ENCODE measurements around the gene RPS29.
A peak's percentile ranks its signal among the peaks of the same experiment; 100 is the strongest.
"Not testable (repeated sequence)": the region's sequence is repeated elsewhere in the genome, so short reads cannot be mapped to it uniquely, and the experiment has no call there.

The RPS29 gene

GRCh38 chr14:49585803-49586672 lies at the start of gene RPS29:
TSS of gene RPS29 (minus strand) at chr14:49586380. CDS start at chr14:49586346, 34 bp downstream.
- DNase-seq (ENCODE audit: low spot score) = peak; percentile 99
- Mint-ChIP-seq H3K4me3 (peak within 1 kb of the TSS; percentile 88), H3K27me3 (ENCODE audit: low read depth) (peaks cover 5% of the 10 kb centered on the region), H3K4me1 (ENCODE audit: low read depth) (peaks cover 43% of the 10 kb centered on the region), H3K36me3 (ENCODE audit: low read depth) (peaks cover 49% of the 10 kb centered on the region), H3K27ac (peak within 1 kb of the TSS; percentile 89), H3K9me3 (no peaks in the 10 kb centered on the region)

- no peaks in the 10 kb centered on the region for H3K9me3 Mint-ChIP-seq
- H3K27me3 Mint-ChIP-seq (ENCODE audit: low read depth) = no peaks in the 10 kb centered on the region
- H3K36me3 Mint-ChIP-seq (ENCODE audit: low read depth) = peaks cover 27% of the 10 kb centered on the region
- peak within 1 kb of the TSS; percentile 98 for H3K27ac Mint-ChIP-seq
- H3K4me1 Mint-ChIP-seq (ENCODE audit: low read depth) = peaks cover 28% of the 10 kb centered on the region
- peak within 1 kb of the TSS; percentile 99 for H3K4me3 Mint-ChIP-seq
- DNase-seq (ENCODE audit: low spot score) = peak; percentile 62
Observed at GRCh38 chr14:49634547-49635334, 48.6 kb upstream of the RPS29 start, which contains the start of gene DNAAF2. TSS of gene DNAAF2 (minus strand) at chr14:49635244. CDS start at chr14:49635149, 95 bp downstream.

GRCh38 chr14:49633640-49634546 lies 47.7 kb upstream of the RPS29 start:
- peak; percentile 95 for DNase-seq (ENCODE audit: low spot score)
- Mint-ChIP-seq H3K27ac (peak overlapping the region; percentile 94), H3K4me1 (ENCODE audit: low read depth) (peaks cover 27% of the 10 kb centered on the region), H3K36me3 (ENCODE audit: low read depth) (peaks cover 23% of the 10 kb centered on the region), H3K9me3 (no peaks in the 10 kb centered on the region), H3K27me3 (ENCODE audit: low read depth) (no peaks in the 10 kb centered on the region), H3K4me3 (peak overlapping the region; percentile 99)

DNA sequence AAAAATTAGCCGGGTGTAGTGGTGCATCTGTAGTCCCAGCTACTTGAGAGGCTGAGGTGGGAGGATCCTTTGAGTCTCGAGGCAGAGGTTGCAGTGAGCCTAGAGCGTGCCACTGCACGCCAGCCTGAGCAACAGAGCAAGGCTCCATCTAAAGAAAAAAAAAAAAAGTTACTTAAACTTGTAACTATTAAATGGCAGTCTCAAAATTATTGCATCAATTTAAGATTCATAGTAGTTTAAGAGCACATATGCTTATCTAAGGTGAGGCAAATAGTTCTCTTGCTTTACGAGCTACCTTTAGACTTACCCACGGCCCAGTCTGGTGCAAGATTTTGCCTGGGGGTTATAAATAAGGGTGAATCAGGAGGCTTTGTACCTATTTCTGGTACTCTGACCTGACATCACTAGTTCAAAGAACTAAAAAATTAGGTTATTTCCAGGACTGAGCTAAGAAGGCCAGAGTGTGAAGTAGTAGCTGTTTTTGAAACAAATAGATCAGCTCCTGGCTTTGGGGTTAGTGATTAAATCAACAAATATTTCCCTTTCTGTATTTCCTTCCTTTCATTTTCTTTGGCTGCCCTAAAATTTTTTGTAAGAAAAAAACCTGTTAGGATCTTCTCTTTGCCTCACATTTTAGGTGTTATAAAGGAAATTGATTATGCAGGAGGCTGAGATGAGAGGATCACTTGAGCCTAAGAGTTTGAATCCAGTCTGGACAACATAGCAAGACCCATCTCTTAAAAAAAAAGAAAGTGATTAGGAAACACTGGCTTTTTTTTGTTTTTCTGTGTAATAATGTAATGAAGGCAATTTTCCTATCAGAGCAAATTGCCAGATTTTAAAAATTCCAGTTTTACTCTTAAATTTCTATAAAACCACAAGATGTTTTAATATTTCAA lies 38.0 kb upstream of the RPS29 start:
- Mint-ChIP-seq H3K36me3 (ENCODE audit: low read depth) (peaks cover 55% of the 10 kb centered on the region), H3K4me1 (ENCODE audit: low read depth) (peaks cover 38% of the 10 kb centered on the region), H3K4me3 (peak overlapping the region; percentile 98), H3K9me3 (no peaks in the 10 kb centered on the region), H3K27me3 (ENCODE audit: low read depth) (no peaks in the 10 kb centered on the region), H3K27ac (peak overlapping the region; percentile 73)
- DNase-seq (ENCODE audit: low spot score) = no peak

GRCh38 chr14:49623387-49623786 lies 37.2 kb upstream of the RPS29 start:
- peaks cover 63% of the 10 kb centered on the region for H3K36me3 Mint-ChIP-seq (ENCODE audit: low read depth)
- peak overlapping the region; percentile 98 for H3K4me3 Mint-ChIP-seq
- DNase-seq (ENCODE audit: low spot score) = no peak
- no peaks in the 10 kb centered on the region for H3K9me3 Mint-ChIP-seq
- H3K4me1 Mint-ChIP-seq (ENCODE audit: low read depth) = peaks cover 43% of the 10 kb centered on the region
- H3K27me3 Mint-ChIP-seq (ENCODE audit: low read depth) = no peaks in the 10 kb centered on the region
- peak overlapping the region; percentile 73 for H3K27ac Mint-ChIP-seq

DNA sequence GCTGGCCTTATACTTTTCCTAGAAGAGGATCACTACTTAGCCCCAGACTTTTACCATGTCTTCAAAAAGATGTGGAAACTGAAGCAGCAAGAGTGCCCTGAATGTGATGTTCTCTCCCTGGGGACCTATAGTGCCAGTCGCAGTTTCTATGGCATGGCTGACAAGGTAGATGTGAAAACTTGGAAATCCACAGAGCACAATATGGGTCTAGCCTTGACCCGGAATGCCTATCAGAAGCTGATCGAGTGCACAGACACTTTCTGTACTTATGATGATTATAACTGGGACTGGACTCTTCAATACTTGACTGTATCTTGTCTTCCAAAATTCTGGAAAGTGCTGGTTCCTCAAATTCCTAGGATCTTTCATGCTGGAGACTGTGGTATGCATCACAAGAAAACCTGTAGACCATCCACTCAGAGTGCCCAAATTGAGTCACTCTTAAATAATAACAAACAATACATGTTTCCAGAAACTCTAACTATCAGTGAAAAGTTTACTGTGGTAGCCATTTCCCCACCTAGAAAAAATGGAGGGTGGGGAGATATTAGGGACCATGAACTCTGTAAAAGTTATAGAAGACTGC lies 35.9 kb upstream of the RPS29 start:
- Mint-ChIP-seq H3K27me3 (ENCODE audit: low read depth) (no peaks in the 10 kb centered on the region), H3K27ac (peak overlapping the region; percentile 76), H3K4me1 (ENCODE audit: low read depth) (peaks cover 48% of the 10 kb centered on the region), H3K36me3 (ENCODE audit: low read depth) (peaks cover 68% of the 10 kb centered on the region), H3K4me3 (peak overlapping the region; percentile 98), H3K9me3 (no peaks in the 10 kb centered on the region)
- DNase-seq (ENCODE audit: low spot score) = no peak

DNA sequence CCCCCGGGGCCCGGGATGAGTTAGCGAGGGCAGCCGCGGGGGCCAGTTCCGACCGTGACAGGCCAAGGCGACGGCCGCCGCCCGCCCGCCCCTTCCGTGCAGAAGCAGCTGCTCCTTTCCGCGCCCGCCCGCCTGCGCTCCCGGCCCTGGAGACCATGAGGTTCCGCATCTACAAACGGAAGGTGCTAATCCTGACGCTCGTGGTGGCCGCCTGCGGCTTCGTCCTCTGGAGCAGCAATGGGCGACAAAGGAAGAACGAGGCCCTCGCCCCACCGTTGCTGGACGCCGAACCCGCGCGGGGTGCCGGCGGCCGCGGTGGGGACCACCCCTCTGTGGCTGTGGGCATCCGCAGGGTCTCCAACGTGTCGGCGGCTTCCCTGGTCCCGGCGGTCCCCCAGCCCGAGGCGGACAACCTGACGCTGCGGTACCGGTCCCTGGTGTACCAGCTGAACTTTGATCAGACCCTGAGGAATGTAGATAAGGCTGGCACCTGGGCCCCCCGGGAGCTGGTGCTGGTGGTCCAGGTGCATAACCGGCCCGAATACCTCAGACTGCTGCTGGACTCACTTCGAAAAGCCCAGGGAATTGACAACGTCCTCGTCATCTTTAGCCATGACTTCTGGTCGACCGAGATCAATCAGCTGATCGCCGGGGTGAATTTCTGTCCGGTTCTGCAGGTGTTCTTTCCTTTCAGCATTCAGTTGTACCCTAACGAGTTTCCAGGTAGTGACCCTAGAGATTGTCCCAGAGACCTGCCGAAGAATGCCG lies 35.1 kb upstream of the RPS29 start:
- peak overlapping the region; percentile 98 for H3K27ac Mint-ChIP-seq
- peak overlapping the region; percentile 98 for H3K4me3 Mint-ChIP-seq
- no peaks in the 10 kb centered on the region for H3K9me3 Mint-ChIP-seq
- H3K4me1 Mint-ChIP-seq (ENCODE audit: low read depth) = peaks cover 49% of the 10 kb centered on the region
- no peaks in the 10 kb centered on the region for H3K27me3 Mint-ChIP-seq (ENCODE audit: low read depth)
- DNase-seq (ENCODE audit: low spot score) = no peak
- H3K36me3 Mint-ChIP-seq (ENCODE audit: low read depth) = peaks cover 72% of the 10 kb centered on the region

DNA sequence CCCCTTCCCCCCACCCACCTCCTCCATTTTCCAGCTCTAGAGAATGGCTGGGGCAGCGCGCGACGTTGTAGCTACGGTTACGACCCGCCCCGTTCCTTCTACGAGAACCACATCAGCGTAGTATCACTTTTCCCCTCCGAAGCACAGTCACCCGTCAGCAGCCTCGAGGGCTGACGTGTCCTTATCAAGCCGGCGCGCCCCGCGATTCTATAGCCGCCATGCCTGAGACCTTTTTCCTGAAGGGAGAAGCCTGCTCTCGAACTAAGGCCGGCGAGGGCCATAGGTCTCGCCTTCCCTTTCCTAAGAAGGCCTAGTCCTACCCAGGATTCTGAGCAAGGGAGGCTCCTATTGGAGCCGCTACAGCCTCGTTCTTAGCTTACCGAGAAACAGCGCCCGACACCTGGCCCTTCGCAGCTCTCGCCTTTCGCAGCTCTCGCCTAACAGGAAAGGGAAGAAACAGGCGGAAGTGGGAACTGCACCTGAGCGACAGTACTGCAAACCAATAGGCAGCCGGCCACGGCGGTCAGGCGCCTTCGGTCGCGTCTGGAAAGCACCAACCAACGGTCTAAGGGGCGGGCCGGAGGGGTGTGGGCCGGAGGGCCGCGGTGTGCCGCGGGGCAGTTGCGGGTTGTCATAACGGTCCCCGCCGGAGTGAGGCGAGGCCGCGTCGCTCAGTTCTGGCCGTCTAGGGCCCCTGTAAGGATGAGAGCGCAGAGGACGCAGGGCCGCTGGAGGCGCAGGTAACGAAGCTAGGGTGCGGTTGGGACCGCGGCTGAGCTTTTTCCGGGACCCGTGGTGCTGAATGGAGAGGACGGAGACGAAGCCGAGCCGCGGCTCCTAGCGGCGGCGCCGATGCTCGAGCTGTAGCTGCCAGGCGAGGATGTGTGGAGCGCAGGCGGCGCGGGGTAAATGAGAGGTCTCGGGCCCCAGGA lies 34.3 kb upstream of the RPS29 start, which contains the start of the genes MGAT2 and RPL36AL:
Gene MGAT2 (plus strand): TSS at position 618 of the 932 bp plus-strand sequence. CDS start 470 bp downstream, outside the sequence.
Gene RPL36AL (minus strand): TSS at position 445 of the 932 bp plus-strand sequence. CDS start 1,522 bp downstream, outside the sequence.
- H3K36me3 Mint-ChIP-seq (ENCODE audit: low read depth) = peaks cover 73% of the 10 kb centered on the region

DNA sequence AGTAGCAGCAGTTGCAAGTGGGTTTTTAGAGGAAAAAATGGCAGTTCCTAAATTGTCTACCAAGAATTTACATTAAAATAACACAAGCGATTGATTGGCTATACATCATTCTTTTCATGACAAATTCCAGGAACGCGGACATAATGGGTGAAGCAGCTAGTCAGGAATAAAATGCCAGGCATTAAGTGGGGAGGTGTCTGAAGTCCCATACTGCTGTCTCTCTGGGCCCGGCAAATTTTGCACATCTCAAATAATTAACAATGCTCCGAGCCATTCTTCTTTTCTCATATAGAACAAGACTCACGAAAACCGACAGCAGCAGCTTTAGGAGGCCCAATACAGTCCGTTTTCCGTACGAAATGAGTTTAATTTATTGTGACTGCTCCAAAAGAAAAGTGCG lies 33.5 kb upstream of the RPS29 start:
- Mint-ChIP-seq H3K27ac (peak overlapping the region; percentile 98), H3K27me3 (ENCODE audit: low read depth) (no peaks in the 10 kb centered on the region), H3K4me3 (peak overlapping the region; percentile 98), H3K4me1 (ENCODE audit: low read depth) (peaks cover 43% of the 10 kb centered on the region), H3K9me3 (no peaks in the 10 kb centered on the region), H3K36me3 (ENCODE audit: low read depth) (peaks cover 70% of the 10 kb centered on the region)
- DNase-seq (ENCODE audit: low spot score) = no peak

More for the DNA sequence above, 34.3 kb upstream of the RPS29 start, which contains the start of the genes MGAT2 and RPL36AL:
- Mint-ChIP-seq H3K9me3 (no peaks in the 10 kb centered on the region), H3K27ac (peak within 1 kb of the TSS; percentile 98), H3K4me3 (peak within 1 kb of the TSS; percentile 98), H3K27me3 (ENCODE audit: low read depth) (no peaks in the 10 kb centered on the region), H3K4me1 (ENCODE audit: low read depth) (peaks cover 48% of the 10 kb centered on the region)
- DNase-seq (ENCODE audit: low spot score) = peak; percentile 97

GRCh38 chr14:49619273-49619672 lies 33.1 kb upstream of the RPS29 start:
- H3K27ac Mint-ChIP-seq = peak overlapping the region; percentile 98
- peaks cover 69% of the 10 kb centered on the region for H3K36me3 Mint-ChIP-seq (ENCODE audit: low read depth)
- not testable (repeated sequence) for DNase-seq (ENCODE audit: low spot score); H3K27me3 Mint-ChIP-seq (ENCODE audit: low read depth); H3K9me3 Mint-ChIP-seq
- H3K4me3 Mint-ChIP-seq = peak overlapping the region; percentile 98
- H3K4me1 Mint-ChIP-seq (ENCODE audit: low read depth) = peaks cover 41% of the 10 kb centered on the region
